HL-60/S4 treated with retinoic acid at 250 ng/mL for 4 days and 3 days (cell line): ENCODE results near the gene ZPR1.
"Not testable (repeated sequence)": the region's sequence is repeated elsewhere in the genome, so short reads cannot be mapped to it uniquely, and the experiment has no call there.

Experiments
- in situ Hi-C: fragments of 300-500 bp; cut with MboI; formaldehyde crosslinking; loops from 2 replicates; pipeline ENCODE4 v1.7.0; 2022; ENCODE audit warnings: low sequenced_read_pairs

The ZPR1 gene

DNA sequence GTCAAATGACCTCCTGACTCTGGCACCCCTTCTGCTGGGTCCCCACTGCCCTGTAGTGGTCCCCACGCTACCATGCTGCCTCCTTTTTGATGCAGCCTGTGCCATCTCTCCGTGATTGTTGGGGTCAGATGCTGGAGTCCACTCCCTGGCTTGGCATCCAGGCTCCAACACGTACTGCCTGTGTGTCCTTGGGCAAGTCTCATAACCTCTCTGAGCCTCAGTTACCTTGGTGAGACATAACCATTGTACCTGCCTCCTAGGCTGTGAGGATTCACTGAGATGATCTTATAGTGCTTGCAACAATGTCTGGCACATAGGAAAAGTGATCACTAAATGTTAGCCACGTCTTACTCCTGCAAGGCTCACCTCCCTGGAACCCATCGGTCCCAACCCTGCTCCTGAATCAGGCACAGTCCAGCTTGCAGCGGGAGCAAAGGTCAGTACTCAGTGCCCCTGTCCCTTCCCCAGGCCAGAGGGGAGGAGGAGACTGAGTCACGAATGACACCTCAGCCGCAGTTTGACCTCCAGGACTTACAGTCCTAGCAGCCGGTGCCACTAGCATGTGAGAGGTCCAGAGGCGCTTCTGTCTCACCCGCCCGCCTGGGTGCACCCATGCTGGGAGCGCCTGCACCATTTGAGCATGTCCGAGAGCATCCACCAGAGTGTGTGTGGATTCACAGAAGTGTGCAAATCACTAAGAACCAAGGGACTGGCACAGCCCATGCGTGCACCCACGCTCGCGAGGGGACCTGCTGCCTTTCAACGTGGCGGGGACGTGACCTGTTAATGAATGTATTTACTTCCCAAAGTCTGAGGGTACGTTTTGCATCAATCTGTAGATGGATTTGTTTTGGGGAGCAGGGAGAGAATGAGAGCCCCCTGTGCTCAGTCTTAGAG, 38.3 kb upstream of the ZPR1 start:
- in situ Hi-C loops, result no loop called here

DNA sequence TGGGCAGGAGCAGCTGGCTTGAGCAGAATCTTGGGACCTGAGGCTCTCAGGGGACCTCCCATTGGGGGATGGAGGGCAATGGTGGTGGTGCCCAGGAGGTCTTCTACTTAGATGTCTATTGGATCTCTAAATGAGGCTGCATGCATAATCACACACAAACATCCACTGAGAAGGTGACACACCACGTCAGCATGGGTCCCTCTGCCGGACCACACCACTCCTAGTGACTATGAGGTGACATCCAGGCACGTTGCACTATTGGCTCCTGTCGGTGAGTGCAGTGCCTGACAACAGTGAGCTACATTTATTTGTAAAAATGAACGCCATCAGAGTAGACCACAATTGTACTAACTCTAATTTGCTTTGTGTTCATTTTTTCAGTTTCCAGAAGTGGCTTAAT, 37.6 kb upstream of the ZPR1 start:
- in situ Hi-C loops, result no loop called here

DNA sequence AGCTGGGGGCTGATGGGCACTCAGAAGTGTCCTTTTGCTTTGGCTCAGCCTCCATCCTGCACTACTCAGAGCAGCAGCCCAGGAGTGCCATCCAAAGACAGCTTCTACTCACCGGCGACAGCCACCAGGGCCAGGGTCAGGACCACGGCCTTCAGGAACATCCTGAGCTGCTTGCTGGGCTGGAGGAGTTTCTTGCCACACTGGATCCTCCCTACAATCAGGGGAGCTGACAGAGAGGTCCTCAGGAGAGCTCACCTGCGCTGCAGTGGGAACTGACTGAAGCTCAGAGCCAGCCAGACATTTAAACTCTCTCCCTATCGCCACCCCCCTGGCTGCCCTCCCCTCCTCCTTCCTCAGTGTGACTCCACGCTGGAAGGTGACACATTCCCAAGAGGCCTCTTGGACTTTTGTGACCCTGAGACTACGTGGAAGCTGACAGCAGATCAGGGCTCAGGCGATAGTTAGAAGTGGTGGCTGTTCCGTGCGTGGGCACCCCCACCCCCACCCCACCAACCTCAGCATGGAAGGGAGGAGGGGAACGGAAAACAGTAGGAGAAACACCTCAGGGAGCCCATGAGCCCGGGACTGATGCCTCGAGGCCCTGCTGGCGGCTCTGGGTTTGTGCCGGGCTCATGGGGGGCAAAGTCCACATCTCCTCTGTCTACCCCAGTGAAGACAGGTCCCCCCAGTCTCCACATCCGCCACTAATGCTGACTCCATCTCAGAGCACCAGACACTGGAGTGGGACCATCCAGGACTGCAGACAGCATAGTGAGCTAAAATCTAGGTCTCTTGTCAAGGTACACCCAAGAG, 35.4 kb upstream of the ZPR1 start, which contains the start of gene APOA4:
APOA4 (minus strand) TSS at position 274 of the 813 bp plus-strand sequence; CDS start at position 161, 113 bp downstream.
- in situ Hi-C loops, result no loop called here

DNA sequence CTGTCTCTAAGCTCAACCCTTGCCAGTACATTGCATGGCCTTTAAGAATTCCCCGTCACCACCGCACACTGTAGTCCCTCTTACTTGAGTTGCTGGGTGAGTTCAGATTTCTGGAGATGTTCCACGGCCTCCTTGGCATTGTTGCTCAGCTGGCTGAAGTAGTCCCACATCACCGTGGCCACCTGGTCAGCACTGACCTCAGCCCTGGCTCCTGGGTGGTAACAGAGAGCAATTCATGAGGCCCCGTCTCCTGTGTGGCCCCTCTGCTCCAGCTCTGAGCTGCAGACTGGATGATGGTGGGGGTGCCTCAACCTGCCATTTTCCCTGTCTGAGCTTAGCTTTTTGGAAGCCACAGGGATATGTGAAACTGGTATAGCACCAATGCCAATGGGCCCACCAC, 34.8 kb upstream of the ZPR1 start:
- in situ Hi-C loops, result no loop called here

DNA sequence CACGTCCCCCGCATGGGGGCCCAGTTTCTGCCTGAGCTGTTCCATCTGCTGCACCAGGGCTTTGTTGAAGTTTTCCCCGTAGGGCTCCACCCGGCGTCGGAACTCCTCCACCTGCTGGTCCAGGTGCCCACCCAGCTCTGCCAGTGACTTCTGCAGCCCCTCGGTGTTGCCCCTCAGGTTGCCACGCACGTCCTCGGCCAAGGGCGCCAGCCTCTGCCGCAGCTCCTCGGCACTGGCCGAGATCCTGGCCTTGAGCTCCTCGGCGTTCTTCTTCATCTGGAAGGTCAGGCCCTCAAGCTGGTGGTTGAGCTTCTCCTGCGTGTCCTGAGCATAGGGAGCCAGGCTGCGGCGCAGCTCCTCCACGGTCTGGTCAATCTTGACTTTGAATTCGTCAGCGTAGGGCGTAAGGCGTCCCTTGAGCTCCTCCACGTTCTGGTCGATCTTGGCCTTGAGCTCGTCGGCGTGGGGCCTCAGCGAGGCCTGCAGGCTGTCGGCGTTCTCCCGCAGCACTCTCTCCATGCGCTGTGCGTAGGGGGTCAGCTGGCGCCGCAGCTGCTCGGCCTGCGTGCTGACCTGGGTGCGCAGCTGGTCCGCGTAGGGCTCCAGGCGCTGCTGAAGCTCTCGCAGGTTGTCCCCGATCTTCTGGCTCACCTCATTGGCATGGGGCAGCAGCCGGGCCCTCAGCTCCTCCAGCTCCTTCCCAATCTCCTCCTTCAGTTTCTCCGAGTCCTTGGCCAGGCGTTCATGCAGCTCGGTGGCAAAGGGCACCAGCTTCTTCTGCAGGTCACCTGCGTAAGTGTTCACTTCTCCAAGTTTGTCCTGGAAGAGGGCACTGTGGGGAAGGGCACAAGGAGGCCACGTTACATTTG, 33.5 kb upstream of the ZPR1 start:
- in situ Hi-C loops, result no loop called here

DNA sequence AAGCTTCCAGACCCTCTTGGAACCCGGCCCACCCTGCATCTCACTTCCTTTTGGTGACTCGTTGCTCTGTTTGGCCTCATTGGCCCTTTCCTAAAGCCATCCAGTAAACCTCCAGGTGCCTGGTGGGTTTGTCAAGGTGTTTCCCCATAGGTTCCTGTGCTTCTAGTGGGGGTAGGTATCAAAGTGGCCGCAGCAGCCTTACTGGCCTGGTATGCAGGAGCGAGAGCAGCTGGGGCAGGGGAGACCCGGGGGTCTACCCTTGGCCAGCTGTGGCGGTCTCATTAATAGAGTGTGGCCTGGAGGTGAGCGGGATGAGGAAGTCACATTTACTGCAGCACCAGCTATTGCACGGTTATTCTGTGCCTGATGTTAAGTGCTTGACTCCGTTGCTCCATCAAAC, 31.2 kb upstream of the ZPR1 start:
- in situ Hi-C loops, result no loop called here

DNA sequence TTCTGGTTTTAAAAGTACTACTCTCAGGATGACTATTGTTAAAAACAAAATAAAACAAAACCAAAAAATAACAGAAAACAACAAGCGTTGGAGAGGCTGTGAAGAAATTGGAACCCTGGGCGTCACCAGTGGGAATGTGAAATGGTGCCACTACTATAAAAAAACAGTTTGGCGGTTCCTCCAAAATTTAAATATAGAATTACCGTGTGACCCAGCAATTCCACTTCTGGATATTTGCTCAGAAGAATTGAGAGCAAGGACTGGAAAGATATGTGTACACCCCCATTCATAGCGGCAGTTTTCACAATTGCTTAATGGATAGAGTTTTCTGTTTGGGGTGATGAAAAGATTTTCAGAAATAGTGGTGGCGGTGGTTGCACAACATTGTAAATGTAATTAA, 26.7 kb upstream of the ZPR1 start:
- in situ Hi-C loops, result no loop called here

DNA sequence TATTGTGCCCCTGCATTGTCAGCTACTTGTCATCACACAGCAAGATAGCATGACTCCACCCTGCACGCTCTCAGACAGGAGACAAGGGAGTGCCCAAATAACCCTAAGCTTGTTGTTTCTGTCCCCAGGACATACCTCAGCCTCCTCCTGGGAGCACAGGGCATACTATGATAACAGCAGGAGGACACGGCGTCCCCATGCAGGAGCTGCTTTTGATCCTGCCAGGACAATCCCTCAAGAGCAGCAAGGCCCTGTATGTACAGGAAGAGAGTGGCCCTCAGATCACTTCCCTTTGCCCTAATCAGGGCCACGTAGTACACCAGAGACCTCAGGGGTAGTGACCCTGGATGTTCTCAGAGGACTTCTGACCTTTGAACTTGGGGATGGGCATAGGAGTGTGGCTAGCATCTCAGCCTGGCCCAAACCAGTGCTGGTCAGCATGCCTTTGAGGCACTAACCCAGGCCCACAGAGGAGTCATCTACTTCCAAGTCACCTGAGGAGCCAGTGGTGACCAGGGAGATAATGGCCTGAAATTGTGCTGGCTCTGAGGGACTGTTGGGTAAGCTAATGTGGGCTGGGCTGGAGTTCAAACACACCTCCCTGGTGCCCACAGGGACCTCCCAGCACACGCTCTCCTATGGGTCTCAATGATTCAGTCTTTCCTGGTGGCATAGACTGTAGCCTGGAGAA, 26.1 kb upstream of the ZPR1 start:
- in situ Hi-C loops, result no loop called here

DNA sequence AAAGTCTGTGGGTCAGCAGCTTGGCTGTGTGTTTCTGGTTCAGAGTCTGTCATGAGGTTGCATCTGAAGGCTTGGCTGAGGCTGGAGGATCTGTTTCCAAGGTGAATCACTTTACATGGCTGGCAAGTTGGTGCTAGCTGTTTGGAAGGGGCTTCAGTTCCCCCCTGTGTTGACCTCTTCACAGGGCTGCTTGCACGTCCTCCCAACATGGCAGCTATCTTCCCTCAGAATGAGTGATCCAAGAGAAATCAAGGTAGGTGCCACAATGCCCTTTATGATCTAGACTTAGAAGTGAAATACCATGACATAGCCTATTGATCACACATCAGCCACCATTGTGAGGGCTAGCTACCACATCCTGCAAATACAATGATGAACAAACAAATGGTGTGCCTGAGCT, 25.3 kb upstream of the ZPR1 start:
- in situ Hi-C loops, result no loop called here

DNA sequence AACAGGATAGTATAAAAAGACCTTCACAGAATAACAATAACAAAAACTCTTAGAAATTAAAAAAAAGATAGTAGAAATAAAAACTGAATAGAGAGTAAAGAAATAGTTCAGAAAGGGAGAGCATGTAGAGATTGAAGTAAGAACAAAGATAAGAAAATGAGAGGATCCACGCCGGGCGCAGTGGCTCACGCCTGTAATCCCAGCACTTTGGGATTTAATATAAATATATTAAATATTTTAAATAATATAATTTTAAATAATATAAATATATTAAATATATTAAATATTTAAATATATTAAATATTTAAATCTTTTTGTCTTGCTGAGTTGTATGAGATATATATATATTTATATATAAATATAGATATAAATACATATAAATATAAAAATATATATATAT, 24.3 kb upstream of the ZPR1 start:
- in situ Hi-C loops, result no loop called here

DNA sequence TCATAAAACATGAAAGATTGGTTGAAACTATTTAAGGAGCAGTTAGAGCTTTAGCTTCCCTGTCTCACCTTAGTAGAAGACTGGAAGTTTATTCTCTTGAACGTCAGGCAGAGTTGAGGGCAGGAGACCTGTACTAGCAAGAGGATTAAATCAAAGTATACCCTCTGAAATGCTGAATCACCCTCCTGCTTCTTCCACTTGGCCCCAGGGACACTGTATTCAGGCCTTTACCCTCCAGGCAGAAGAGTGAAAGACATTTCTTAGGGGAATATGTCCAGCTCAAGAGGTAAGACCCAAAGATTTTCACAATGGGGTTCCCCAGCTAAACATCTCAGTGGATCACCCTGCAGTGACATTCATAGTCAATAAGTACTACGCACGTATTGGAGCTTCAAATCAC, 23.4 kb upstream of the ZPR1 start:
- in situ Hi-C loops, result no loop called here

DNA sequence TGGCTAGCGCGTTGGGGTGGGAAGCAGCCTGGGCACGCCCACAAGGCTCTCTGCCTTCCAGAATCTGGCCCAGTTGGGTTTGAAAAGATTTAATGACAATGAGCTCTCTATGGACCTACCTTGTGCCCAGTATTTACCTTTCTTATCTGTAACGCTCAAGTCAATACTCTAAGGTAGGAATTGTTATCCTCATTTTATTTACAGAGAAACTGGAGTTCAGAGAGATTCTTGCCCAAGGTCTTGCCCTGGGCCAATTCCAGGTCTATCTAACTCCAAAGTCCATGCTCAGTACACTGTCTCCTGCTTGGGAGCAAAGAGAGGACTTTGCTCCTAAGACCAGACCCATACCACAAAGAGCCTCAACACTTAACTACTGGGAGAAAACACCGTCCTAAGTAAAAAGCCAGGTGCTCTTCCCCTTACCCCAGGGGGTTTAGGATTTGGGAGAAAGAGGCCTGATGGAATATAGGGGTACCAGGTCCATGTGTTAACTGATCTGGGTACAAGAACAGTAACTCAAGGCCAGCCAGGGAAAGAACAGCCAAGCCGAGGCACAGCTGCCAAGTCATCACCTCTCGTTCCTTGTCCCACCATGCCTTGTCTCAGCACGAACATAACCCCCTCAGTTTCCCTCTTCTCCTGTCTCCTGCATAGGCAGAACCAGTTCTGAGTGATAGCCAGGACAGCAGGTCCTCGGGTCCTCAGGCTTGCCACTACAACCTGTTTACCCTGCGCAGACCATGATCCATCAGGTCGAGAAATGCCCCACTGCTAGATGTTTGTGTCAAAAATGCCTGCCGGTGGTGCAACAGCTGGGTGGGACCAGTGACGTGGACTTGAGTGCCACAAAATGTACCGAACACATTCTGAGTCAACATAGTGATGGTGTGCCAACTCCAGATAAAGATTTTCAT, 20.7 kb upstream of the ZPR1 start:
- in situ Hi-C loops, result no loop called here

DNA sequence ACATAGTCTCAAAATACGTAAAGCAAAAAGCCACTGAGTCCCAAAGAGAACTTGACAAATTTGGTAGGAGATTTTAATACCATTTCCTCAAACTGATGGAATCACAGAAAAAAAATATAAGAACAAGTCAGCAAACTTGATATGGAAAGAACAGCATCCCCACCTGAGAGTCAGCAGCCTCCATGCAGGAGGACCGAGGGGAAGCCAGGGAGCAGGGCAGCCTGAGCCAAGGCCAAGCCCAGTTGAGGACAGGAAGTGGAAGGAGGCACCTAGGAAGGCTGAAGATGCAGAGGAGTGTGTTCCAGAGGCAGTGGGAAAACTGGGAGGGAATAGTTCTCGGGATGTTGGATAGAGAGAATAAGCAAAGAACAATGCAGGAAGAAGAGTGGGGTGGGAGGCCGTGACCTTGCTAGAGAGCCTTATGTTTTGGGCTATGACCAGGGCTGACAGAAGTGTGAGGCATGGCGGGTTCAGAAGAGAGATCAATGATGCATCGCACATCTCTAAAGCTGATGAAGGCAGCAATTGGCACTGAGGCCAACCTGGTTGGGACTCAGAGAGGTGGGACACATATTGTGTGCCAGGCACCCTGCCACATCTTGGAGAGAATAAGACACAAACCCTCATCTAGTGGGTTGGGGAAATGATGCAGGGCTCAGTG, 19.9 kb upstream of the ZPR1 start:
- in situ Hi-C loops, result no loop called here

DNA sequence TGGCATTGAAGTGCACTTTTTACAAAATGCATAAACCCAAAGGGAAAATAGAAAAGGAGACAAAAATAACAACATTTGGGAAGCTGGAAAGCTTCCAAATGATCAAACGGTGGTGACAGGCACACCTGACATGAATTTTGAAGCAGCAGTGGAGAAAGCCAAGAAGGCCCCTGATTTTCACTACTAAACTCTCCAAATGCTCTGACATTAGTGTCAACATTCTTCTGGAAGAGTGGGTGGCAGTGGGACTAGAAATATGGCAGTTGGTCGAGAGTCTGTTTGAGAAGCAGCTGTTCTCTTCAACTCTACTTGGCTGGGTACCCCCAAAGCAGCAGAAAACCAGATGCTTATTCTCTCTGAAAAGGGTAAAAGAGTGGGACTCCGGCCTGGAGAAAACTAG, 16.2 kb upstream of the ZPR1 start:
- in situ Hi-C loops, result no loop called here

DNA sequence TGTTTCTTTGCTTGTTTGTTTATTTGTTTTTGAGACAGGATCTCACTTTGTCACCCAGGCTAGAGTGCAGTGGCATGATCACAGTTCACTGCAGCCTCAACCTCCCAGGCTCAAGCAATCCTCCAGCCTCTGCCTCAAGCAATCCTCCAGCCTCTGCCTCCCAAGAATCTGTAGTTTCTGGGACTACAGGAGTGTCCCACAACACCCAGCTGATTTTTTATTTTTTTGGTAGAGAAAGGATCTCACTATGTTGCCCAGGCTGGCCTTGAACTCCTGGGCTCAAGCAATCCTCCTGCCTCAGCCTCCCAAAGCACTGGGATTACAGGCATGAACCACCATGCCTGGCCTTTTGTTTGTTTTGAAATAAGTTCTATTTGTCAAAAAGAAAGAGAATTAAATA, 13.8 kb upstream of the ZPR1 start:
- in situ Hi-C loops, result not testable (repeated sequence)

DNA sequence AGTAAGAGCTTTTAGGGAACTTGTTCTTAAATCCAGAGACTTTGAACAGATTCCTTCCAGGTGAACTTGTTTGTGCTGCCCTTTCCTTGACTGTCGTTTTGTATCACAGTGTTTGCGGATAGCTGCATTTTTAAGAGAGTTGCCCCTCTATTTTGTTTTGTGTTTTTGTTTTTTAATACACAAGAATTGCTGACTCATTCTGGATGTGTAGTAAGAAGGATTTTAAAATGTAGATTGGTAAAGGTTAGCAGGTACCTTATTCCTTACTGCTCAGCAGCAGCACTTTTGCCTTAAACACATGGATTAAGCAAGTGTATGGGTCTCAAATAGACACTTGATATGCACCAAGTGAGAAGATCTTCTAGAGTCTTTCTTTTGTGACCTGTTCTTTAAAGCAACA, 12.8 kb upstream of the ZPR1 start:
- in situ Hi-C loops, result no loop called here

DNA sequence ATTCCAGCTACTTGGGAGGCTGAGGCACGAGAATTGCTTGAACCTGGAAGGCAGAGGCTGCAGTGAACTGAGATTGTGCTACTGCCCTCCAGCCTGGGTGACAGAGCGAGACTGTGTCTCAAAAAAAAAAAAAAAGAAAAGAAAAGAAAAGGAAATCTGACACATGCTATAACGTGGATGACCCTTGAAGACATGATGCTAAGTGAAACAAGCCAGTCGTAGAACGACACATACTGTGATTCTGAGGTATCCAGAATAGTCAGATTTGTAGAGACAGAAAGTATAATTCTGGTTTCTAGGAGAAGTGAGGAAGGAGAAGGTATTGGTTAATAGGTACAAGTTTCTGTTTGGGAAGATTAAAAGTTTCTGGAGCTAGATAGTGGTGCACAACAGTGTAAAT, 10.5 kb upstream of the ZPR1 start:
- in situ Hi-C loops, result loop anchor here (25.0 kb wide), 1 partner anchor 314 kb away; no protein-coding TSS in a partner anchor

DNA sequence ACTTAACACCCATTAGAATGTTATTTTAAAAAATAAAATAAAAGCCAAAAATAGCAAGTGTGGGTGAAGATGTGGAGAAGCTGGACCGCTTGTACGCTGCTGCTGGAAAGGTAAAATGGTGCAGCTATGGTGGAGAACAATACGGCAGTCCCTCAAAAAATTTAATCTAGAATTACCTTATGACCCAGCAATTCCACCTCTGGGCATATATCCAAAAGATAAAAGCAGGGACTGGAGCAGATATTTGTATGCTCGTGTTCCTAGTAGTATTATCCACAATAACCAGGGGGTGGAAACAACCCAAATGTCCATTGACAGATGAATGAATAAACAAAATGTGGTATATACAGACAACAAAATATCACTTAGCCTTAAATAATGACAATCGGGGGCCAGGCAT, 10.0 kb upstream of the ZPR1 start:
- in situ Hi-C loops, result loop anchor here (25.0 kb wide), 1 partner anchor 314 kb away; no protein-coding TSS in a partner anchor

DNA sequence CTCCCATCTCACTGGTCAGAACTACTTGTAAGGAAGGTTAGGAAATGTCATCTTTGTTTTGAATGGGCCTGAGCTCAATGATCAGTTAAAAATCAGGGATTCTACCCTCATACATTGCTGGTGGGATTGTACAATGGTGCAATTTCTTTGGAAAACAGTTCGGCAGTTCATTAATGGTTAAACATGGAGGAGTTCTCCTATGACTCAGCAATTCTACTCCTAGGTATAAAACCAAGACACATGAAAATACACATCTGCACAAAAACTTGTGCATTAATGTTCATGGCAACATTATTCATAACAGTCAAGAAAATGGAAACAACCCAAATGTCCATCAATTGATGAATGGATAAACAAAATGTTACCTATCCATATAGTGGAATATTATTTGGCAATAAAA, 8.7 kb upstream of the ZPR1 start:
- in situ Hi-C loops, result loop anchor here (25.0 kb wide), 1 partner anchor 316 kb away; no protein-coding TSS in a partner anchor
